Thoracic aorta (tissue), 2 donors: ENCODE data around the gene GDI1. TPM values are rescaled to one million over a fixed set of nuclear protein-coding genes. Genes with fewer than 3 reads are reported as not detected.

Experiments
- ATAC-seq: fragments of 150-250 bp; one replicate; pipeline ENCODE4 v1.8.0; 2017; ENCODE audit warnings: low read depth; ENCODE audit not compliant: insufficient number of reproducible peaks, low FRiP score
- DNase-seq: peaks from one replicate; pipeline ENCODE4 v3.0.0-alpha.2; 2020; ENCODE audit warnings: low spot score
- H3K27ac ChIP-seq, 2 donors: fragments of 200-600 bp; sonication (generic); 1 replicate in 1 of 2; 2 replicates in 1 of 2; pipeline ENCODE4 v1.5.1; 2016; ENCODE audit warnings: mild to moderate bottlenecking in 2 of 2, moderate library complexity in 2 of 2
- H3K27me3 ChIP-seq: fragments of 200-600 bp; sonication (generic); replicated peaks from 2 replicates; pipeline ENCODE4 v1.6.0; 2016; ENCODE audit warnings: mild to moderate bottlenecking; ENCODE audit not compliant: insufficient read depth
- H3K36me3 ChIP-seq: fragments of 200-600 bp; sonication (generic); one replicate; pipeline ENCODE4 v1.5.1; 2016
- H3K4me1 ChIP-seq, 2 donors: fragments of 200-600 bp; sonication (generic); 1 replicate in 1 of 2; 2 replicates in 1 of 2; pipeline versions ENCODE4 v1.5.1 to v1.6.0; 2016; ENCODE audit warnings: low read depth in 2 of 2, mild to moderate bottlenecking in 1 of 2; ENCODE audit not compliant: control insufficient read depth in 1 of 2
- H3K4me3 ChIP-seq: fragments of 200-600 bp; sonication (generic); 2 replicates; pipeline ENCODE4 v1.5.1; 2016; ENCODE audit warnings: mild to moderate bottlenecking
- H3K9me3 ChIP-seq: fragments of 200-600 bp; sonication (generic); 2 replicates; pipeline ENCODE4 v1.5.1; 2016
- total RNA-seq, 2 donors: library from RNA; depleted of rRNA; stranded (reverse); fragments of >200 nt; gene quantifications; one replicate each; pipeline versions ENCODE4 v1.1.0 to v1.2.3, GENCODE V29; 2016
- TF ChIP-seq, protein P1 (sequence below): fragments of 200-600 bp; sonication (generic); IDR thresholded peaks from one replicate; pipeline ENCODE4 v1.5.1; 2019; ENCODE audit warnings: antibody characterized with exemption

GDI1 gene
- total RNA-seq, 2 donors from 2014 or later = 99.4 to 151 TPM

DNA sequence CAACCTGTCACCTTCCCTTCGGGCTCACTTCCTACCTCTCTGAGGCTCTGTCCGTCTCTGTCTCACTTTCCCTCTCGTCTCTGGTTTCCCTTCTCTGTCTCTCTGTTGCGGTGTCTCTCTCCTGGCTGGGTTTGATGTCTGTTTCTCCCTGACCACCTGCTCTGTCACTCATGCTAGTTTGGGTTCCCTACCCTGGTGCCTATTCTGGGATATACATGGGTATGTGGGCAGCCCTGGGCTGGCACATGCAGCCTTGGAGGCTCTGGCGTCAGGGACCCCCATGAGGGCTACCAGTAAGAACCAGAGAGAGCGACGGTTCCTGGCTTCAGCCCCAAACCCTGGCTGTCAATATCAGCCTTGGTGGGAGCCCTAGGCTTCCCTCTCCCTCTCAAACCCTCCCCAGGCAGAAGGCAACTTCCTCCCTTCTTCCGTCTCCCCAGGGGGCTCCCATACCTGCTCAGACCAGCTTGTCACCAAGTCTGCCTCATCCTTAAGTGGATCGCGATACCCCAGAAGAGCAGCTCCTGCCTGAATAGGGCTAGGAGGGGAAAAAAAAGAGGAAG is 28.2 kb upstream of the GDI1 start:
- ATAC-seq = no peak
- H3K27ac ChIP-seq = peak overlapping the region; percentile 63 to 84

DNA sequence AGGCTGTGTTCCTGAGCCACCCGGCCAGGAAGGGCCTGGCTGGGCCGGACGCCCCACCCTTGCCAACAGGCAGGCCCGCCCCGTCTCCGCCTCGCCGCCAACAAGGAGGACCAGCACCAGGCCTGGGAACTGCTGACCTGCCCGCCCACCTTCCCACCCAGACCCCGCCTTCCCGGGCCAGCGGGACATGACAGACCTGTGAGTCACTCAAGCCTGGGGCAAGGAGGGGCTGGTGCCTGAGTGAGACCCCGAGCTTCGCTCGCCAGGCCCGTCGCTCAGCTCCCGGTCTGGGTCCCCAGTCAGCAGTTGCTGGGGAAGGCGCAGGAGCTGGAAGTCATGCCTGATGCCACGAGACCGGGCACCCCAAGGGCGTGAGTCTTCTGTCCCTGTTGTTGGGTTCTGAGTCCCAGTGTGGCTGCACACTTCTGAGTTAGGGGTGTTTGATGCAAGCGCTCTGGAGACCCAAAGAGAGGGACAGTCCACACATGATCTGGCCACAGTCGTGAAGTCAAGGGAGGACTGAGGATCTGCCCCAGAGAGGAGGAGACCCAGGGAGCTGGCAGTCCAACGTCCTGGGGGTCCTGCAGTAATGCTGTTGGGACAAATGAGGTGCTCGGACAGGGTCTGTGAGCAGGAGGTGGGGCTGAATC is 27.6 kb upstream of the GDI1 start, which contains the start of gene DNASE1L1:
Gene DNASE1L1, minus strand, starts transcription at position 33 of the 650 bp plus-strand sequence. CDS start 3,686 bp downstream, outside the sequence.
- ATAC-seq = peak; percentile 60
- Histone ChIP-seq H3K4me3 (peak within 1 kb of the TSS; percentile 73), H3K27me3 (no peaks in the 10 kb centered on the region), H3K27ac (peak within 1 kb of the TSS; percentile 83 to 84), H3K4me1 (peaks cover 3 to 28% of the 10 kb centered on the region in 2 donors), H3K36me3 (no peaks in the 10 kb centered on the region), H3K9me3 (no peaks in the 10 kb centered on the region)
- TF ChIP-seq, protein P1, sequence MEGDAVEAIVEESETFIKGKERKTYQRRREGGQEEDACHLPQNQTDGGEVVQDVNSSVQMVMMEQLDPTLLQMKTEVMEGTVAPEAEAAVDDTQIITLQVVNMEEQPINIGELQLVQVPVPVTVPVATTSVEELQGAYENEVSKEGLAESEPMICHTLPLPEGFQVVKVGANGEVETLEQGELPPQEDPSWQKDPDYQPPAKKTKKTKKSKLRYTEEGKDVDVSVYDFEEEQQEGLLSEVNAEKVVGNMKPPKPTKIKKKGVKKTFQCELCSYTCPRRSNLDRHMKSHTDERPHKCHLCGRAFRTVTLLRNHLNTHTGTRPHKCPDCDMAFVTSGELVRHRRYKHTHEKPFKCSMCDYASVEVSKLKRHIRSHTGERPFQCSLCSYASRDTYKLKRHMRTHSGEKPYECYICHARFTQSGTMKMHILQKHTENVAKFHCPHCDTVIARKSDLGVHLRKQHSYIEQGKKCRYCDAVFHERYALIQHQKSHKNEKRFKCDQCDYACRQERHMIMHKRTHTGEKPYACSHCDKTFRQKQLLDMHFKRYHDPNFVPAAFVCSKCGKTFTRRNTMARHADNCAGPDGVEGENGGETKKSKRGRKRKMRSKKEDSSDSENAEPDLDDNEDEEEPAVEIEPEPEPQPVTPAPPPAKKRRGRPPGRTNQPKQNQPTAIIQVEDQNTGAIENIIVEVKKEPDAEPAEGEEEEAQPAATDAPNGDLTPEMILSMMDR = no peak
- peak; percentile 73 for DNase-seq

More for the DNA sequence above, 28.2 kb upstream of the GDI1 start:
- TF ChIP-seq, protein P1 = no peak
- H3K4me3 ChIP-seq = peak overlapping the region; percentile 73
- H3K27me3 ChIP-seq = no peaks in the 10 kb centered on the region
- no peak for DNase-seq
- H3K36me3 ChIP-seq = no peaks in the 10 kb centered on the region
- no peaks in the 10 kb centered on the region for H3K9me3 ChIP-seq
- H3K4me1 ChIP-seq = peaks cover 3 to 28% of the 10 kb centered on the region in 2 donors

DNA sequence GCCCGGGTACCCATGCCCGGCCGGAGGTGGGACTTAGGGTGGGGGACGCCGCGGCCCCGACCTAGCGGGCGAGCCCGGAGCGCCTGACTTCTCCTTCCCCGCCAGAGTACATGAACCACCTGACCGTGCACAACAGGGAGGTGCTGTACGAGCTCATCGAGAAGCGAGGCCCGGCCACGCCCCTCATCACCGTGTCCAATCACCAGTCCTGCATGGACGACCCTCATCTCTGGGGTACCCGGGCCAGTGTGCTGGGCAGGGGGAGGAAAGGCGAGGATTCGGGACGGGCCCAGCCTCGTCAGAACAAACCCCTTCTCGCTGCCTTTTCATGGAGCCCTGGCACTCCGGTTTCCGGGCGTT is 25.0 kb upstream of the GDI1 start:
- TF ChIP-seq, protein P1 = no peak
- Histone ChIP-seq H3K36me3 (no peaks in the 10 kb centered on the region), H3K4me1 (peaks cover 3 to 28% of the 10 kb centered on the region in 2 donors), H3K4me3 (peak overlapping the region; percentile 83), H3K27ac (peak overlapping the region; percentile 82 to 91), H3K27me3 (no peaks in the 10 kb centered on the region), H3K9me3 (no peaks in the 10 kb centered on the region)
- ATAC-seq = peak; percentile 53
- no peak for DNase-seq

DNA sequence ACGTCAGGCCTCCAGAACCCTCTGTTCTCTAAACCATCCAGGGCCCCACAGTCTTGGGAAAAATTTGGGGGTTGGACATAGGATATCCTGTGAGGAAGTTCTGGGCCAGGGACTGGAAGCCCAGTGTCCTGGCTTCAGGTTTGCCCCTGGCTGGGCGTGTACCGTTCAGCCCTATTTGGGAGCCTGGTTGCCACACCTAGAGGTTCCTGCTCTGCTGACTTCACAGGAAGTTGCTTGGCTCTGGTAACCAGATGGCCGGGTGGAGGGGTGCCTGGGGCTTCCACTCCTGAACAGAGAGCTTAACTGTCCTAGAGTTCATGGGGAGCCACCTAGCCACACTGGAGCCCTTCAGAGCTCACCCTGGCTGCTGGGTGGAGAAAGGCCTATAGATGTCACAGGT is 24.5 kb upstream of the GDI1 start:
- TF ChIP-seq, protein P1 = no peak
- Histone ChIP-seq H3K27me3 (no peaks in the 10 kb centered on the region), H3K27ac (peak overlapping the region; percentile 82 to 91), H3K9me3 (no peaks in the 10 kb centered on the region), H3K4me3 (peak overlapping the region; percentile 83), H3K4me1 (peaks cover 3 to 28% of the 10 kb centered on the region in 2 donors), H3K36me3 (no peaks in the 10 kb centered on the region)
- ATAC-seq (no peak), DNase-seq (no peak)

DNA sequence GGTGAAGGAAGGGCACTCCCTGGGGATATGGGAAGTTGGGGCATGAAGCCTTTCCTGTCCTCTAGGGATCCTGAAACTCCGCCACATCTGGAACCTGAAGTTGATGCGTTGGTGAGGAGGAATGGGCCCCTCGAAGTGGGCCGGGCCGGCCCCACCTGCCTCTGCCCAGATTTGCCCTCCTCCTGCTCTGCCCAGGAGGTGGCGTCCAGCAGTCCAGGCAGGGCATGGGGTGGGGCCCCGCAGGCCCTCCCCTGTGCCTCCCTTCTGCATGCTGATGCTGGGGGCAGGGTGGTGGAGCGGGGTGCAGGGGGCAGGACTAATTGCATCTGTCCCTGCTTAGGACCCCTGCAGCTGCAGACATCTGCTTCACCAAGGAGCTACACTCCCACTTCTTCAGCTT is 23.8 kb upstream of the GDI1 start:
- Histone ChIP-seq H3K27ac (peak overlapping the region in 1 of 2 donors; percentile 91), H3K9me3 (no peaks in the 10 kb centered on the region), H3K4me1 (peaks cover 3 to 25% of the 10 kb centered on the region in 2 donors), H3K27me3 (no peaks in the 10 kb centered on the region), H3K36me3 (no peaks in the 10 kb centered on the region), H3K4me3 (no peak overlapping the region)
- DNase-seq = no peak
- no peak for ATAC-seq
- TF ChIP-seq, protein P1 = no peak
